SK-N-SH (cell line): ENCODE data around the gene PALM3. TPM values are rescaled to one million over a fixed set of nuclear protein-coding genes. Genes with fewer than 3 reads are reported as not detected.

Source experiments
- CTCF ChIA-PET: fragments of 300-600, 350-600 bp; formaldehyde crosslinking; extraction: SDS; loops from one replicate; lab custom pipeline; 2021; lab: Yijun Ruan, JAX
- POLR2A ChIA-PET: fragments of 350-600 bp; sonication (Branson Sonifier 250); formaldehyde crosslinking; extraction: SDS; loops from one replicate; lab custom pipeline; 2020; ENCODE audit warnings: antibody characterized with exemption, inconsistent platforms; lab: Yijun Ruan, JAX
- DNase-seq: peaks from one replicate; pipeline ENCODE4 v3.0.0; 2012
- H2AFZ ChIP-seq: fragments of 200-600 bp; sonication (generic); 2 replicates; pipeline ENCODE4 v1.8.1; 2016; ENCODE audit warnings: antibody characterized with exemption, mild to moderate bottlenecking, low read depth
- H3F3A ChIP-seq: fragments of 200-600 bp; sonication (generic); replicated peaks from 2 replicates; pipeline ENCODE3; 2016; ENCODE audit warnings: antibody characterized with exemption, mild to moderate bottlenecking; ENCODE audit not compliant: insufficient read depth
- H3K27ac ChIP-seq, 2 experiments: fragments of 200-500 bp in 1 of 2; fragments of 200-600 bp in 1 of 2; sonication (Bioruptor generic) in 1 of 2; sonication (generic), shearing (Covaris generic) in 1 of 2; 2 replicates each; pipeline versions ENCODE4 v1.5.1 to v1.6.1; 2014 to 2016; ENCODE audit warnings: low read depth in 2 of 2, inconsistent platforms in 1 of 2, low read length in 1 of 2, mild to moderate bottlenecking in 1 of 2, mixed read lengths in 1 of 2
- H3K27me3 ChIP-seq: fragments of 200-600 bp; sonication (generic), shearing (Covaris generic); 2 replicates; pipeline ENCODE4 v1.6.1; 2016; ENCODE audit warnings: mixed run types; ENCODE audit not compliant: insufficient read depth
- H3K36me3 ChIP-seq, 2 experiments: fragments of 200-500 bp in 1 of 2; fragments of 200-600 bp in 1 of 2; sonication (Bioruptor generic) in 1 of 2; sonication (generic) in 1 of 2; replicated peaks in 1 of 2; 2 replicates each; pipeline versions ENCODE3 to v1.5.1; 2014 to 2016; ENCODE audit warnings: low read length in 1 of 2, mild to moderate bottlenecking in 1 of 2; ENCODE audit not compliant: insufficient read depth in 2 of 2, control insufficient read depth in 1 of 2
- H3K4me1 ChIP-seq, 2 experiments: fragments of 200-500 bp in 1 of 2; fragments of 200-600 bp in 1 of 2; sonication (Bioruptor generic) in 1 of 2; sonication (generic), shearing (Covaris generic) in 1 of 2; 2 replicates each; pipeline versions ENCODE4 v1.5.1 to v1.6.1; 2014 to 2016; ENCODE audit warnings: low read depth in 1 of 2, low read length in 1 of 2, mixed run types in 1 of 2; ENCODE audit not compliant: insufficient read depth in 2 of 2, control insufficient read depth in 1 of 2
- H3K4me2 ChIP-seq: fragments of 200-600 bp; sonication (generic), shearing (Covaris generic); 2 replicates; pipeline ENCODE4 v1.6.1; 2017; ENCODE audit warnings: mixed run types
- H3K4me3 ChIP-seq, 2 experiments: fragments of 200-500 bp in 1 of 2; fragments of 200-600 bp in 1 of 2; sonication (Bioruptor generic) in 1 of 2; sonication (generic), shearing (Covaris generic) in 1 of 2; 2 replicates each; pipeline versions ENCODE4 v1.5.1 to v1.8.1; 2014 to 2016; ENCODE audit warnings: low read depth in 2 of 2, inconsistent platforms in 1 of 2, low read length in 1 of 2, mild to moderate bottlenecking in 1 of 2, mixed read lengths in 1 of 2, moderate library complexity in 1 of 2
- H3K79me2 ChIP-seq: fragments of 200-600 bp; sonication (generic); 2 replicates; pipeline ENCODE4 v1.8.1; 2017; ENCODE audit warnings: mild to moderate bottlenecking; ENCODE audit not compliant: insufficient read depth
- H3K9ac ChIP-seq: fragments of 200-600 bp; sonication (generic); 2 replicates; pipeline ENCODE4 v1.6.1; 2017; ENCODE audit warnings: mixed run types
- H3K9me2 ChIP-seq: fragments of 200-600 bp; sonication (generic); 2 replicates; pipeline ENCODE4 v1.6.1; 2017; ENCODE audit warnings: mixed run types
- H3K9me3 ChIP-seq: fragments of 200-600 bp; sonication (generic); 2 replicates; pipeline ENCODE4 v1.6.1; 2017; ENCODE audit warnings: mixed run types, mild to moderate bottlenecking, moderate library complexity
- H4K20me1 ChIP-seq: fragments of 200-600 bp; sonication (generic); 2 replicates; pipeline ENCODE4 v1.6.1; 2017; ENCODE audit warnings: mild to moderate bottlenecking, mixed run types; ENCODE audit not compliant: insufficient read depth
- EP300 ChIP-seq, 2 experiments: IDR thresholded peaks; 2 replicates each; pipeline versions ENCODE4 v1.4.0 to v1.6.1; 2012; ENCODE audit warnings: borderline replicate concordance in 1 of 2, low read depth in 1 of 2, low read length in 1 of 2
- EZH2phosphoT487 ChIP-seq: fragments of 200-600 bp; sonication (generic); IDR thresholded peaks from 2 replicates; pipeline ENCODE4 v1.6.1; 2017; ENCODE audit warnings: low read depth, mixed run types, mild to moderate bottlenecking, antibody characterized with exemption, moderate library complexity, borderline replicate concordance
- FOXJ3 ChIP-seq: sonication (generic); formaldehyde crosslinking; IDR thresholded peaks from 2 replicates; pipeline ENCODE4 v1.5.1; 2020; ENCODE audit warnings: mild to moderate bottlenecking, missing genetic modification reagents
- GATA2 ChIP-seq: sonication (generic); formaldehyde crosslinking; IDR thresholded peaks from 2 replicates; pipeline ENCODE4 v1.5.0; 2020; ENCODE audit warnings: mild to moderate bottlenecking, missing genetic modification reagents
- IRF3 ChIP-seq: fragments of 150-350 bp; IDR thresholded peaks from 2 replicates; pipeline ENCODE4 v1.6.1; 2016; ENCODE audit warnings: mild to moderate bottlenecking, low read depth, low read length
- JUND ChIP-seq: IDR thresholded peaks from 2 replicates; pipeline ENCODE4 v1.4.0; 2012
- MXI1 ChIP-seq: IDR thresholded peaks from 2 replicates; pipeline ENCODE4 v1.6.1; 2012; ENCODE audit warnings: mild to moderate bottlenecking, low read depth, low read length, improper control_type of control experiment
- PBX3 ChIP-seq: IDR thresholded peaks from 2 replicates; pipeline ENCODE4; 2012
- POLR2AphosphoS5 ChIP-seq: IDR thresholded peaks from 2 replicates; pipeline ENCODE4 v1.6.1; 2012; ENCODE audit warnings: low read depth, low read length
- RAD21 ChIP-seq: IDR thresholded peaks from 2 replicates; pipeline ENCODE4 v1.6.1; 2012; ENCODE audit warnings: mild to moderate bottlenecking, low read length
- RFX5 ChIP-seq: IDR thresholded peaks from 2 replicates; pipeline ENCODE4 v1.6.1; 2012; ENCODE audit warnings: mild to moderate bottlenecking, improper control_type of control experiment, low read length
- TEAD4 ChIP-seq: IDR thresholded peaks from 2 replicates; pipeline ENCODE4 v1.4.0; 2012; ENCODE audit warnings: mild to moderate bottlenecking, borderline replicate concordance; ENCODE audit not compliant: insufficient read depth
- WGBS: methylation state at CpG from one replicate; pipeline ENCODE4 v1.1.6; 2017; ENCODE audit warnings: low lambda C conversion rate; 5-methylcytosine and 5-hydroxymethylcytosine counted together
- polyA plus RNA-seq, 3 experiments: library from polyadenylated mRNA; depleted of rRNA; stranded (reverse); fragments of >200 nt; gene quantifications; 2 replicates each; pipeline ENCODE4 v1.2.3, GENCODE V29; 2012
- TF ChIP-seq, protein P1 (sequence below): fragments of 150-350 bp; IDR thresholded peaks from 2 replicates; pipeline ENCODE4 v1.6.1; 2017; ENCODE audit warnings: antibody characterized with exemption, low read length, low read depth, borderline replicate concordance
- TF ChIP-seq, protein P2 (sequence below): fragments of 200-600 bp; sonication (generic); IDR thresholded peaks from 2 replicates; pipeline ENCODE4 v1.6.1; 2017; ENCODE audit warnings: antibody characterized with exemption, mild to moderate bottlenecking, moderate library complexity
- TF ChIP-seq, protein P3 (sequence below): IDR thresholded peaks from 2 replicates; pipeline ENCODE4 v1.4.0; 2012; ENCODE audit warnings: low read depth, borderline replicate concordance

Gene PALM3
- polyA plus RNA-seq (2012; rRNA removed), result 5.2 and 5.5 TPM in 2 replicates
- 4.3 and 5.5 TPM in 2 replicates for polyA plus RNA-seq (2012; cell fraction: cytosol; rRNA removed)
- 3.1 and 3.6 TPM in 2 replicates for polyA plus RNA-seq (2012; cell fraction: nucleus; rRNA removed)

DNA sequence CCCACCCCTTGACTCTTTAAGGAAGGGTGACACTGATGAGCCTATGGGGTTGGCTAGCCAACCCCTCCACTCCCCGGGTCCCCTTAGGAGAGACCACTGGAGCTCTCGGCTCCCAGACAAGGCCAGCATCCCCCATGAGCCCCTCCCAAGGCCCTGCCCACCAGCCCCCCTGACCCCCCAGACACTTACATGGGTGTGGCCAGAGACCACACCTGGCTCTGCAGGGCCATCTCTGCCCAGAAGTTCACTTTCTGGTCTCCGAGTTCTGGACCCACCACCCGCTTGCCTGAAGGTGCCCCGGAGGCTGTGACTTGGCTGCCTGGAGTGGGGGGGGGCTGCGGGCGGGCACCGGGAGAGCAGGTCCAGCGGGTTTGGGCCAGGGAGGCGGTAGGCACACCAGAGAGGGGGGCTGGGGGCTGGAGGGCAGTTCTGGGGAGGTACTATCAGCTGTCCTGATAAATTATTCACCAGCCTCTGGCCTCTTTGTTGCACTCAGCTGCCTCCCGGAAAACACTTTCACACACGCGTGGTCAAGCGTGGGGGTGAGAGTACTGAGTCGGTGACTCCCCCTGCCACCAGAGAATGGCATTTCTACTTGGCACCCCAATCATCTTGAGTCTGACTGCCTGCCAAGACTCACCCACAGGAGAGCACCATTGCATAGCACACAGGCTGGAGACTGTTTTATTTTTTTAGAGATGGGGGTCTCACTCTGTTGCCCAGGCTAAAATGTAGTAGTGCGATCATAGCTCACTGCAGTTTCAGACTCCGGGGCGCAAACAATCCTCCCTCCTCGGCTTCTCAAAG is at the start of gene PALM3:
TSS of gene PALM3 (minus strand) at position 326 of the 807 bp plus-strand sequence. CDS start at position 230, 96 bp downstream.
- ChIA-PET POLR2A (no interaction called here), CTCF (interaction anchor here (0.7 to 8.1 kb wide), 6 partner anchors 9 to 182 kb away, joined by 3 to 146 read pairs (median 28); partner anchors contain the start of genes ASF1B, IL27RA and MISP3)
- Histone ChIP-seq H3K9me2 (no peaks in the 10 kb centered on the region), H3K9ac (no peak within 1 kb of the TSS), H3K79me2 (no peaks in the 10 kb centered on the region), H3K9me3 (no peaks in the 10 kb centered on the region), H3F3A (peaks cover 3% of the 10 kb centered on the region), H2AFZ (no peak within 1 kb of the TSS), H3K36me3 (no peaks in the 10 kb centered on the region), H3K27me3 (no peaks in the 10 kb centered on the region), H3K4me2 (no peak within 1 kb of the TSS), H3K4me1 (peaks cover 6 to 10% of the 10 kb centered on the region in 2 experiments; a peak in 2 of 4 replicates), H3K27ac (no peak within 1 kb of the TSS), H3K4me3 (no peak within 1 kb of the TSS), H4K20me1 (no peaks in the 10 kb centered on the region)
- WGBS, result 46% methylated on average over 14 of the region's 19 CpGs
- TF ChIP-seq RFX5 (no peak), GATA2 (CRISPR knock-in tag) (no peak)
- TF ChIP-seq, protein P1, sequence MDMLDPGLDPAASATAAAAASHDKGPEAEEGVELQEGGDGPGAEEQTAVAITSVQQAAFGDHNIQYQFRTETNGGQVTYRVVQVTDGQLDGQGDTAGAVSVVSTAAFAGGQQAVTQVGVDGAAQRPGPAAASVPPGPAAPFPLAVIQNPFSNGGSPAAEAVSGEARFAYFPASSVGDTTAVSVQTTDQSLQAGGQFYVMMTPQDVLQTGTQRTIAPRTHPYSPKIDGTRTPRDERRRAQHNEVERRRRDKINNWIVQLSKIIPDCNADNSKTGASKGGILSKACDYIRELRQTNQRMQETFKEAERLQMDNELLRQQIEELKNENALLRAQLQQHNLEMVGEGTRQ, result no peak
- DNase-seq, result peak; percentile 14

GRCh38 chr19:14111486-14111885 is 49.6 kb upstream of the PALM3 start:
- Histone ChIP-seq H3K9me2 (no peaks in the 10 kb centered on the region), H3K27ac (no peak overlapping the region), H3K9ac (no peak overlapping the region), H3K4me2 (no peak overlapping the region), H3K4me3 (no peak overlapping the region), H4K20me1 (no peaks in the 10 kb centered on the region), H3K27me3 (no peaks in the 10 kb centered on the region), H2AFZ (no peak overlapping the region), H3K9me3 (no peaks in the 10 kb centered on the region), H3F3A (no peaks in the 10 kb centered on the region), H3K36me3 (no peaks in the 10 kb centered on the region), H3K4me1 (peaks cover 4 to 9% of the 10 kb centered on the region in 2 experiments; a peak in 2 of 4 replicates), H3K79me2 (peaks cover 48% of the 10 kb centered on the region)
- WGBS, result 90% methylated on average over 1 of the region's 1 CpG
- POLR2A ChIA-PET, result no interaction called here
- CTCF ChIA-PET, result interaction anchor here (1.3 to 4.7 kb wide), 2 partner anchors 25 kb away, joined by 3 to 28 read pairs; partner anchors contain the start of gene ASF1B
- TF ChIP-seq IRF3, result no peak
- no peak for TF ChIP-seq JUND
- TF ChIP-seq, protein P2, sequence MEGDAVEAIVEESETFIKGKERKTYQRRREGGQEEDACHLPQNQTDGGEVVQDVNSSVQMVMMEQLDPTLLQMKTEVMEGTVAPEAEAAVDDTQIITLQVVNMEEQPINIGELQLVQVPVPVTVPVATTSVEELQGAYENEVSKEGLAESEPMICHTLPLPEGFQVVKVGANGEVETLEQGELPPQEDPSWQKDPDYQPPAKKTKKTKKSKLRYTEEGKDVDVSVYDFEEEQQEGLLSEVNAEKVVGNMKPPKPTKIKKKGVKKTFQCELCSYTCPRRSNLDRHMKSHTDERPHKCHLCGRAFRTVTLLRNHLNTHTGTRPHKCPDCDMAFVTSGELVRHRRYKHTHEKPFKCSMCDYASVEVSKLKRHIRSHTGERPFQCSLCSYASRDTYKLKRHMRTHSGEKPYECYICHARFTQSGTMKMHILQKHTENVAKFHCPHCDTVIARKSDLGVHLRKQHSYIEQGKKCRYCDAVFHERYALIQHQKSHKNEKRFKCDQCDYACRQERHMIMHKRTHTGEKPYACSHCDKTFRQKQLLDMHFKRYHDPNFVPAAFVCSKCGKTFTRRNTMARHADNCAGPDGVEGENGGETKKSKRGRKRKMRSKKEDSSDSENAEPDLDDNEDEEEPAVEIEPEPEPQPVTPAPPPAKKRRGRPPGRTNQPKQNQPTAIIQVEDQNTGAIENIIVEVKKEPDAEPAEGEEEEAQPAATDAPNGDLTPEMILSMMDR, result no peak
- TF ChIP-seq PBX3, result no peak
- no peak for TF ChIP-seq TEAD4
- TF ChIP-seq, protein P3, sequence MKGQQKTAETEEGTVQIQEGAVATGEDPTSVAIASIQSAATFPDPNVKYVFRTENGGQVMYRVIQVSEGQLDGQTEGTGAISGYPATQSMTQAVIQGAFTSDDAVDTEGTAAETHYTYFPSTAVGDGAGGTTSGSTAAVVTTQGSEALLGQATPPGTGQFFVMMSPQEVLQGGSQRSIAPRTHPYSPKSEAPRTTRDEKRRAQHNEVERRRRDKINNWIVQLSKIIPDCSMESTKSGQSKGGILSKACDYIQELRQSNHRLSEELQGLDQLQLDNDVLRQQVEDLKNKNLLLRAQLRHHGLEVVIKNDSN, result no peak
- no peak for TF ChIP-seq EZH2phosphoT487
- TF ChIP-seq RAD21, result no peak
- no peak for TF ChIP-seq POLR2AphosphoS5
- no peak for TF ChIP-seq EP300 (IDR thresholded peaks at IDR 0.05; ENCODE audit: borderline replicate concordance in 1 of 2, low read depth in 1 of 2, low read length in 1 of 2)
- no peak for TF ChIP-seq MXI1
- no peak for TF ChIP-seq FOXJ3
- DNase-seq, result no peak
